HEK293T (cell line): ENCODE measurements around the gene MAN1A2.

ENCODE experiments used
- ARNT ChIP-seq: fragments of 450-650 bp; IDR thresholded peaks from 2 replicates; pipeline ENCODE4 v1.6.1; 2017; ENCODE audit warnings: mild to moderate bottlenecking
- ELF4 ChIP-seq: fragments of 450-650 bp; IDR thresholded peaks from 2 replicates; pipeline ENCODE4 v1.6.1; 2017; ENCODE audit warnings: antibody characterized with exemption
- FOXA1 ChIP-seq: fragments of 450-650 bp; IDR thresholded peaks from 2 replicates; pipeline ENCODE4 v1.6.1; 2016; ENCODE audit warnings: mild to moderate bottlenecking
- FOXM1 ChIP-seq: fragments of 450-650 bp; IDR thresholded peaks from 2 replicates; pipeline ENCODE4 v1.6.1; 2017; ENCODE audit warnings: mild to moderate bottlenecking, borderline replicate concordance
- HDGF ChIP-seq: fragments of 450-650 bp; IDR thresholded peaks from 2 replicates; pipeline ENCODE4 v1.6.1; 2017; ENCODE audit warnings: antibody characterized with exemption, borderline replicate concordance
- SUZ12 ChIP-seq: fragments of 450-650 bp; IDR thresholded peaks from 2 replicates; pipeline ENCODE4 v1.6.1; 2016; ENCODE audit warnings: mild to moderate bottlenecking
- TARDBP ChIP-seq: fragments of 450-650 bp; IDR thresholded peaks from 2 replicates; pipeline ENCODE4 v1.6.1; 2016
- TF ChIP-seq, protein P1 (sequence below): fragments of 450-650 bp; IDR thresholded peaks from 2 replicates; pipeline ENCODE4 v1.6.1; 2016

GRCh38 chr1:117414943-117415342 is 47.7 kb downstream of the MAN1A2 start:
- TF ChIP-seq HDGF (no peak), TARDBP (no peak), FOXM1 (no peak), FOXA1 (no peak), ELF4 (no peak), ARNT (no peak), SUZ12 (no peak)
- TF ChIP-seq, protein P1, sequence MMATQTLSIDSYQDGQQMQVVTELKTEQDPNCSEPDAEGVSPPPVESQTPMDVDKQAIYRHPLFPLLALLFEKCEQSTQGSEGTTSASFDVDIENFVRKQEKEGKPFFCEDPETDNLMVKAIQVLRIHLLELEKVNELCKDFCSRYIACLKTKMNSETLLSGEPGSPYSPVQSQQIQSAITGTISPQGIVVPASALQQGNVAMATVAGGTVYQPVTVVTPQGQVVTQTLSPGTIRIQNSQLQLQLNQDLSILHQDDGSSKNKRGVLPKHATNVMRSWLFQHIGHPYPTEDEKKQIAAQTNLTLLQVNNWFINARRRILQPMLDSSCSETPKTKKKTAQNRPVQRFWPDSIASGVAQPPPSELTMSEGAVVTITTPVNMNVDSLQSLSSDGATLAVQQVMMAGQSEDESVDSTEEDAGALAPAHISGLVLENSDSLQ, result no peak
